Measurements from ENCODE around the gene RASEF.

Gene RASEF

DNA sequence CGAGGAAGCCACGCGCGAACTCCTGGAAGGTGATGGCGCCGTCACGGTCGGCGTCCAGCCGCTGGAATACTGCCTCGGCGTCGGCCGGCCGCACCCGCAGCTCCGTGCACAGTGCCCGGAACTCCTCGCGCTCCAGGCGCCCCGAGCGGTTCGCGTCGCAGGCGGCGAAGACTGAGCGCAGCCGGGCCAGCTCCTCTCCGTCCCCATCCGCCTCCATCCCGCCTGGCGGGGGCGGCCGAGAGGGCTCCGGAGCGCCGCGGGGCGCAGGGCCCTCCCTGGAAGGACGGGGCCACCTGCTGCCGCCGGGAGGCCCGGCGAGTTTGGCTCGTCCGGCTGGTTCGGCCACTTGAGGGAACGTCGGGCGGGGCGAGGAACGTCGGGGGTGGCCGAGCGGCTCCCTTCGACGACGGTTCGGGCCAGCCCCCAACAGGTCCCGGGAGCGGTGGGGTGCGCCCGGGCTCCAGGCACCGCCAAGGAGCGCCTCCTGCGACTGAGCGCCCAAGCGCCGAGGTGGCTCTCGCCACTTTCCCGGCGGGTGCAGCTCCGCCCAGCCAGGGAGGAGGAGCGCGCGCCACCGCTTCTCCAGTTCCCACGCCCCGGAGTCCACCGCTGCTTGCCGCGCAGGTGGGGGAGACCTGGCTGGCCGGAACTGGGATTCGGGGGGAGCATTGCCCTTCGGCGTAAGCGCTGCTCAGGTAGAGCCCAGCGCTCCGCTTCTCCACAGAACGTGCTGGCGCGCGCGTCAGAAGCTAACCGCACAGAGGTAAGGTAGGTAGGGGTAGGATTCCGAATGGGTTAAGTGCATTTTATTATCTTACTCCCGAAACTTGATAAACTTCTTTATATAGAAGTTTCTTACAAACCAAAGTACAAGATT, at the start of gene RASEF:
Gene RASEF (minus strand): TSS at position 492 of the 877 bp plus-strand sequence. CDS start 275 bp downstream, at position 217.
- TF ChIP-seq, protein P1, sequence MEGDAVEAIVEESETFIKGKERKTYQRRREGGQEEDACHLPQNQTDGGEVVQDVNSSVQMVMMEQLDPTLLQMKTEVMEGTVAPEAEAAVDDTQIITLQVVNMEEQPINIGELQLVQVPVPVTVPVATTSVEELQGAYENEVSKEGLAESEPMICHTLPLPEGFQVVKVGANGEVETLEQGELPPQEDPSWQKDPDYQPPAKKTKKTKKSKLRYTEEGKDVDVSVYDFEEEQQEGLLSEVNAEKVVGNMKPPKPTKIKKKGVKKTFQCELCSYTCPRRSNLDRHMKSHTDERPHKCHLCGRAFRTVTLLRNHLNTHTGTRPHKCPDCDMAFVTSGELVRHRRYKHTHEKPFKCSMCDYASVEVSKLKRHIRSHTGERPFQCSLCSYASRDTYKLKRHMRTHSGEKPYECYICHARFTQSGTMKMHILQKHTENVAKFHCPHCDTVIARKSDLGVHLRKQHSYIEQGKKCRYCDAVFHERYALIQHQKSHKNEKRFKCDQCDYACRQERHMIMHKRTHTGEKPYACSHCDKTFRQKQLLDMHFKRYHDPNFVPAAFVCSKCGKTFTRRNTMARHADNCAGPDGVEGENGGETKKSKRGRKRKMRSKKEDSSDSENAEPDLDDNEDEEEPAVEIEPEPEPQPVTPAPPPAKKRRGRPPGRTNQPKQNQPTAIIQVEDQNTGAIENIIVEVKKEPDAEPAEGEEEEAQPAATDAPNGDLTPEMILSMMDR (IDR thresholded peaks at IDR 0.05; ENCODE audit: low read depth, low read length): no peak
- no peak for TF ChIP-seq MYC (IDR thresholded peaks at IDR 0.05; ENCODE audit: low read depth, low read length)
- no peak for TF ChIP-seq POLR2A (IDR thresholded peaks at IDR 0.05; ENCODE audit: extremely low read depth, insufficient read length)
- TF ChIP-seq, protein P2, sequence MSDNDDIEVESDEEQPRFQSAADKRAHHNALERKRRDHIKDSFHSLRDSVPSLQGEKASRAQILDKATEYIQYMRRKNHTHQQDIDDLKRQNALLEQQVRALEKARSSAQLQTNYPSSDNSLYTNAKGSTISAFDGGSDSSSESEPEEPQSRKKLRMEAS (IDR thresholded peaks at IDR 0.05; ENCODE audit: low read depth, low read length): no peak
- DNase-seq (ENCODE audit: low read depth): no peak
- no peak within 1 kb of the TSS for H3K4me3 ChIP-seq (ENCODE audit: low read depth, low read length)

DNA sequence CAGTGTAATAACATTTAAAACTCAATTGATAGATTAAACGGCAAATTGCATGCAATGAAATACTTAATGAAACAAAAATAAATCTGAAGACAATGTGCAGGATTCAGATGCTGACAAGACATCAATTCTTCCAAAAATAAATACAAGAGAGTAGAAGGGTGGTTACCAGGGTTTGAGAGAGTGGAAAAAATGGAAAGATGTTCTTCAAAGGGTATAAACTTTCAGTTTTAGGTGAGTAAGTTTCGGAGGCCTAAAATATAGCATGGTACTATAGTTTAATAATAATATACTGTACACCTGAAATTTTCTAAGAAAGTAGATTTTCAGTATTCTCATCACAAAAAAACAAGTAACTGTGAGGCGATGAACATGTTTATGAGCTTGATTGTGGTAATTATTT, 48.2 kb upstream of the RASEF start:
- no peak for TF ChIP-seq MYC (IDR thresholded peaks at IDR 0.05; ENCODE audit: low read depth, low read length)
- TF ChIP-seq, protein P2 (IDR thresholded peaks at IDR 0.05; ENCODE audit: low read depth, low read length): no peak
- TF ChIP-seq, protein P1 (IDR thresholded peaks at IDR 0.05; ENCODE audit: low read depth, low read length): no peak
- TF ChIP-seq POLR2A (IDR thresholded peaks at IDR 0.05; ENCODE audit: extremely low read depth, insufficient read length): no peak
- DNase-seq (ENCODE audit: low read depth): no peak
- no peak overlapping the region for H3K4me3 ChIP-seq (ENCODE audit: low read depth, low read length)

DNA sequence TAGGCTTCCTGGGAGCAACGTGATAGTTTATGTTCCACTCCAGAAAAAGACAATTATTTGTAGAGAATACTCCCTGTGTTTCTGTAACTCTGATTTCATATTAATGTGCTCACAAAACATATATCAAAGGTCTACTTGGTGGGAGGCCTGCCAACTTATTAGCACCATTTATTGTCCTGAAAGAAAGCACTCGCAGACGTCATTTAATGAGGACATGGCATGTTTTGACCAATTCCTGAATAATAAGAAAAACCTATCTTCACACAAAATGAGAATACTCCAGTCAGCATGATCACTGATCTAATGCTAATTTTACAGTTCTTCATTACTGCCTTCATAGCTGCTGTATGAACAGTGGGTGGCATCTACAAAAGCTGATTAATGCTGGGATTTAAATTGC, 46.4 kb upstream of the RASEF start:
- no peak overlapping the region for H3K4me3 ChIP-seq (ENCODE audit: low read depth, low read length)
- no peak for DNase-seq (ENCODE audit: low read depth)
- TF ChIP-seq MYC (IDR thresholded peaks at IDR 0.05; ENCODE audit: low read depth, low read length): no peak
- TF ChIP-seq, protein P1 (IDR thresholded peaks at IDR 0.05; ENCODE audit: low read depth, low read length): no peak
- TF ChIP-seq POLR2A (IDR thresholded peaks at IDR 0.05; ENCODE audit: extremely low read depth, insufficient read length): no peak
- TF ChIP-seq, protein P2 (IDR thresholded peaks at IDR 0.05; ENCODE audit: low read depth, low read length): no peak

DNA sequence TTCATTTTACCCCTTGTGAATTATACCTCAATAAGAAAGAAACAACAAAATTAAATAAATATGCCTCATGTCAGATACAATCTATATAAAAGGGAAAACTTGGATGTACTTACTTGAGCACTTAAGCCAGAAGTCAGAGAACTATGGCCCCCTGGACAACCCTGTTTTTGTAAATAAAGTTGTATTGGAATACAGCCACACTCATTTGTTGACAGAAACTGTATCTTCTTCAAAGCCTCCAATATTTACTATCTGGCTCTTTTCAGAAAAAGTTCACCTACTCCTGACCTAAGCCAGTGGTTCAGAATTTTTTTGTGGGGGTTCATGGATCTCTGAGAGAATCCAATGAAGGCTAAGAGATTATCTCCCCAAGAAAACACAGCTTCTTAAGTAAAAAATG, 45.3 kb upstream of the RASEF start:
- no peak overlapping the region for H3K4me3 ChIP-seq (ENCODE audit: low read depth, low read length)
- TF ChIP-seq, protein P2 (IDR thresholded peaks at IDR 0.05; ENCODE audit: low read depth, low read length): no peak
- TF ChIP-seq, protein P1 (IDR thresholded peaks at IDR 0.05; ENCODE audit: low read depth, low read length): no peak
- TF ChIP-seq MYC (IDR thresholded peaks at IDR 0.05; ENCODE audit: low read depth, low read length): no peak
- TF ChIP-seq POLR2A (IDR thresholded peaks at IDR 0.05; ENCODE audit: extremely low read depth, insufficient read length): no peak
- DNase-seq (ENCODE audit: low read depth): no peak

DNA sequence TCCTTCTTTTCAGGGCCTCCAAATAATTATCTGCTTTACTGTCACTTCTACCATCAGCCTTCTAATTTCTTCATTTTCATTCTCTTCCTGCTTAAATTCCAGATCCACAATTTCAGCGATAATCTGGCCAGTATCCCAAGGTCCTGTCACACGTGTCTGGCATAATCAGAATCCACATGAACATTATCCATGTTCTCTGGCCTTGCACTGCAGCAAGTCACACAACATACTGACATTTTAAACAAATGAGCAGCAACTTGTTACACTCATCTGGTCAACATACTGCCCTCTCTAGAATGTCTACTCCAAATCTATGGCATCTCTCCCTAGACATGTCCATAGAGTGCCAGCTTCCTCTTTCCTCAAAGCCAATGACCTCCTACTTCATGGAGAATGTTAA, 43.8 kb upstream of the RASEF start:
- H3K4me3 ChIP-seq (ENCODE audit: low read depth, low read length): no peak overlapping the region
- TF ChIP-seq, protein P2 (IDR thresholded peaks at IDR 0.05; ENCODE audit: low read depth, low read length): no peak
- TF ChIP-seq MYC (IDR thresholded peaks at IDR 0.05; ENCODE audit: low read depth, low read length) (no peak), POLR2A (IDR thresholded peaks at IDR 0.05; ENCODE audit: extremely low read depth, insufficient read length) (no peak)
- TF ChIP-seq, protein P1 (IDR thresholded peaks at IDR 0.05; ENCODE audit: low read depth, low read length): no peak
- no peak for DNase-seq (ENCODE audit: low read depth)

All from NB4 (cell line).